Hippocampal formation (tissue), 2 donors: ENCODE results near the gene ILKAP.

Source experiments
- DNase-seq, 2 donors: peaks; one replicate each; lab custom pipeline; 2025; lab: John Stamatoyannopoulos, UW

The ILKAP gene

DNA sequence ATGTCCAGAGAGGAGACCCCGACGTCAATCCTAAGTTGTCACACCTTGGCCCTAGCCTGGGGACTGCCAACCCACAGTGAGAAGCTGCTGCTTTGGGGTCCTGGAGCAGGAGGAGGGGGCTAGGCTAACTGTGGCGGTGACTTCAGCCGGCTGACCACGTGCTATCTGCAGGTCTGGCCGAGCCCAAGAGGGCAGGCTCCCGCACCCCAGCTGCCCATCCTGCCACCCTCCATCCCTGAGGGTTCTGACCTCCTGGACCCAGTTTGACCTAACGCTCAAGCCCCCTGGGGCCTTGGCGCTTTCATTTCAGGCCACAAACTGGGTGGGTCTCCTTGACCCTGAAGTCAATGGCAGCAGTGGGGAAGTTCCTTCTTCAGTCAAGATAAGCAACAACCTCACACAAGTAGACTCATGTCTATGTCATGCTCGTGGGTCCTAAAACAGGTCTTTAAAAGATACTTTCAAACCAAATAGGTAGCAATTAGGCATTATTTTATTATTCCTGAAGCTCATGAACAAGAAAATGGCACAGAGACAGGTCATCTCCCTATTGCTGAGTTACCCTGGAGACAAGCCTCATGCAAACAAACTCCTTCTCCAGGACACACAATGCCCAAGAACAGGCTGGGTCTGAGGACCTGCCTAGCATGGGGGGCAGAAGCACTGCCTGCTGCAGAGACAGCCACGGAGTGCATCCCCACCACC lies 34.1 kb upstream of the ILKAP start:
- DNase-seq, result no peak

DNA sequence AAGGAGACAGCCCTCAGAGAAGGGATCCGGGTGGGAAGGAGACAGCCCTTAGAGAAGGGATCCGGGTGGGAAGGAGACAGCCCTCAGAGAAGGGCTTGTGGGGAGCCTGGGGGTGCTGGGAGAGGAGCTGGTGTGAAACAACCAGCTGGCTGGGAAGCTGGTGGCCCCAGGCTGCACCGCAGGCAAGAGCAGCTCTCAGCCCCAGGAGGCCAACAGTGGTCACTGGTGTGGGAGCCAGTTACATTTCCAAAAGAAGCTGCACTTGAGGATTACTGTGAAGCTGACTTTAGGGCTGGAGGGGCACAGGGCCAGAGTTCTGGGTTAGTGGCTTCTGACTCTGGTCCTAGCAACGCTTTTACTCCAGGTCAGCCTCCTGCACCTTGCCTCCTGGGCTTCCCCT lies 33.1 kb upstream of the ILKAP start:
- no peak for DNase-seq

GRCh38 chr2:238235856-238236255 lies 32.4 kb upstream of the ILKAP start:
- no peak for DNase-seq

GRCh38 chr2:238235331-238235732 lies 31.8 kb upstream of the ILKAP start:
- DNase-seq, result no peak

DNA sequence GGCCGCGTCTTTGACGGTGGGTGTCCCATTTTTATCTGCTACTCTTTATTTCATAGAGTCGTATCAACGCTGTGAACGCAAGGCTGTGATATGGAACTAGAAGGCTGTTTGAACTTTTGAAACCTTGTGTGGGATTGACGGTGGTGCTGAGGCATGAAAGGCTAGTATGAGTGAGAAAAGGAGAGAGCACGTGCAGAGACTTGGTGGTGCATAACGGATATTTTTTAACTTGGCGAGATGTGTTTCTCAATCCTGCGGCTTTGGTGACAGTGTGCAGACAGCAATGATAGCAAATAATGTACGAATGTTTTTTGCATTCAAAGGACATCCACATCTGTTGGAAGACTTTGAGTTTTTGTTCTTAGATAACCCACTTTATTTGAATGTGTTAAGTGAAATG lies 30.1 kb upstream of the ILKAP start:
- no peak for DNase-seq

- DNase-seq, result no peak
Measured at GRCh38 chr2:238231809-238232208, 28.3 kb upstream of the ILKAP start.

- DNase-seq, result peak; percentile 66 to 72
Measured at GRCh38 chr2:238231251-238231793, 27.8 kb upstream of the ILKAP start.

- DNase-seq, result no peak
Measured at GRCh38 chr2:238230699-238231098, 27.2 kb upstream of the ILKAP start.

DNA sequence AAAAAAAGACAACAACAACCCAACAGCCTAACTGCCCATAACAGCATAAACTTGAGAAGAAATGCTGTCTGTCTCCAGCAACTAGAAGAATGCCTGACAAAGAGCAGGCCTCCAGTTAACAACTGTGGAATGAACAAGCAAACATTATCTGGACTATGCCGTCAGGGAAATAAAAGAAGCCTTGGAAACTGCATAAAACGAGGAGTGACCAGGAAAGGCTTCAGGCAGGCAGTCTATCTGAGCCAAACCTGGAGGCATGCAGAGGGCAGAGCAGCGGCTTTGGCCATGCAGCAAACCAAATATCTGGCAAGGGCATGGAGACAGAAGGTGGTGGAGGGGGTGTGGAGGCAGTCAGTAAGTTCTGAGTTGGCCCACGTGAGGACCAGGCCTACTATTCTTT lies 25.2 kb upstream of the ILKAP start:
- DNase-seq, result no peak

DNA sequence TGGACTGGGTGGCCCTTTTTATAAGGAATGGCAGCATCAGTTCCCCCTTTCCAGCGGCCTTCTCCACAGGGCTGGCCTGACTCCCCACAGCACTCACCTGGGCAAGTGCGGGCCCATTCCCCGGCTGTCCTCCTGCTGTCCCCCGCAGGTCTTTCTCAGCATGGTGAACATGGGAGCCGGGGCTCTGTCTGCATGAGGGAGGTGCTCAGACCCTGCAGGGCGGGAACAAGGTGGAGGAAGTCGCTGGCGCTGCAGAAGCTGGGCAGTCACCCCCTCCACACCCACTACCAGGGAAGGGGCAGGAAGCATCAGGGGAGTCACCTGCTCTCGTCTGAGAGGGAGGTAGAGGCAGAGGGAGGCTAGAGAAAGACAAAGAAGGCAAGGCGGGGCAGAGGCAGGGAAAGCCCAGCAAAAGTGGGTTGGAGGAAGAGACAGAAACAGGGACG lies 24.1 kb upstream of the ILKAP start:
- DNase-seq, result no peak

GRCh38 chr2:238226698-238227586 lies 23.4 kb upstream of the ILKAP start:
- DNase-seq, result no peak

DNA sequence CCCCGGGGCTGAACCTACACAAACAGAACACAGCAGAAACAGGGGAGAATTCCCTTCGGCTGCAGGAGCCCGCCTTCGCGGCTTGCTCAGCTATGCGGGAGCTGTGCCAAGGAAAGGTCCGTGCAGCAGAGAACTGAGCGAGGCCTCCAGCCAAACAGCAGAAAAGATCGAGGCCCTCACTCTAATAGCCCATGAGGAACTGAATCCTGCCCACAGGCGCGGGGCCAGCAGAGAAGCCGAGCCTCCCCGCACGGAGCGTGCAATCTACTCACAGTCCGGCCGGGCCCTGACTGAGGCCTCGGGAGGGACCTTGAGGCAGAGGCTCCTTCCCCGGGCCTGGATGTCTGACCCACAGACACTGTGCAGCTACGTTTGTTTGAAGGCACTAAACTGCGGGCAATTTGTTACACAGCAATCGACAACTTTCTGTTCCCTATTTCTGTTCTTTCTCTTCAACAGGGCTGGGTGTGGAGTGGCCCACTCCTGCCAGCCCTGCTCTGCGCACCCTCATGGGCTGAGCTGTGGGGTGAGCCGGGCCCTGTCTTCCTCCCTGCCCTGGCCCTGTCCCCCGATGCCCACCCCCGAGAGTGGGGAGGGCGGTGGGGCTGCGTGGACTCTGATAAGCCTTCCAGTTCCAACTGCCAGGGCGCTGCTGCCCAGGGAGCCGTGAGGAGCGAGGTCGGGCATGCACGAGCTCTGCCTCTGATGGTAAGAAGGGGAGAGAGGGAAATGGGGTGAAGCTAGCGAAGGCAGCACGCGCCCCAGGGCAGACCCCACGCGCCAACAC lies 22.6 kb upstream of the ILKAP start:
- DNase-seq, result no peak

- DNase-seq, result no peak
Measured at GRCh38 chr2:238225121-238225520, 21.6 kb upstream of the ILKAP start.

GRCh38 chr2:238224356-238225035 lies 21.0 kb upstream of the ILKAP start:
- no peak for DNase-seq

- peak; percentile 58 to 83 for DNase-seq
Measured at GRCh38 chr2:238220892-238221521, 17.5 kb upstream of the ILKAP start.

GRCh38 chr2:238220274-238220891 lies 16.9 kb upstream of the ILKAP start:
- no peak for DNase-seq

DNA sequence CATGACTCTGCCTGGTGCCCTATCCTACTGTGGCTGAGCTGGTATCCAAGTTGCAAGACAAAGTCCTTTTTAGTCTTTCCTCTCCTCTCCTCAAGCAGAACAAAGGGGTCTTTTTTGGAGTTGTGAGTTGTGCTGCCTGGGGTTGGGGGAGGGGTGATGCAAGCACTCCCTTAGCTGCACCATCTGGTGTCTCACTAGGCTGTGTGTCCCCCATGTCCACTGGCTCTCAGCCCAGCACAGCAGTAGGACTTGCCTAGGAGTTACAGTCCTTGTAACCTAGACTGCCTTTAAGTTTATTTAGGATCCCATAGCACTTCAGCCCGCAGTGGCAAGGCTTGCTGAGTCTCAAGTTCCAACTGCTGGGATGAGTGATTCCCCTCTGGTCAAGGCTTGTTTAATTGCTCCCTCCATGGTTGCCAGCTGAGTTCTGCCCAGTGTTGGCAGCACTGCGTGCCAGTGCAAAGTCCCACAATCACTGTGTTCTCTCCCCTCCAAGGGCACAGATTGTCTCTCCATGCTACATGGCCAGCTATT lies 13.2 kb upstream of the ILKAP start:
- peak; percentile 89 to 96 for DNase-seq

- DNase-seq, result no peak
Measured at GRCh38 chr2:238207006-238207405, 3.5 kb upstream of the ILKAP start.

DNA sequence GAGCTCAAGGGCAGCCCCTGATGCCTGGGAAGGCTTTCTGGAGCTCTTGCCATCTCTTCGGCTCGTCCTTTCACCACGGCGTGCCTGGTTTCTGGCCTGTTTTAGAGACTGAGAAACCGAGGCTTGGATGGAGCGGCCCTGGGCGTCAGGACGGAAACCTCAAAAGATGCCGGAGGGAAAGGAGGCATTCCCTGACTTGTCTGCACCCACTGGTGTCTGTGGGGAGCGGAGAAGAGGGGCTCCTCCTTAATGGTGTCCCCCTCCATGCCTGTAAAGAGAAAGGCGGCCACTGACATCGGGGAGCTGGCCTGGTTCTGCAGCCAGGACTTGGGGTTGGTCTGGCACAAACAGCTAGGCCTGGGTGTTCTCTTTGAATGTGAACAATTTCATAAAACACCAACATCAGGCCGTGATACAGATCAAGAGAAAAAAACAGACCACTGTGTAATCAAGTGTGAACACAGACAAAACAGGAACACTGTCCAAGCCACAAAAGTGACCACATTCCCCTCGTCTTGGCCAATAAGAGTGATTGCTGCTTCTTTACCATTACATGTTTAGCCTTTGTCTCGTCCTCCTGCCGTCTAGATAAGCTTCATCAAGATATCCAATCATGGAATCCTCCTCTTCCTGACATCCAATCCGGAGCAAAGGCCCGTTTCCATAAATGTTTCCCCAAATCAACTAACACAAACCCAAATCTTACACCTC lies 633 bp upstream of the ILKAP start:
- no peak for DNase-seq
